GM21528 (cell line): Measurements from ENCODE around the gene ATP8A2.

Experiments
- ATAC-seq: cut with Tn5 transposase; IDR thresholded peaks from one replicate; pipeline ENCODE4 v1.9.1; 2021; ENCODE audit warnings: mild to moderate bottlenecking, moderate library complexity; ENCODE audit not compliant: unreplicated experiment, low FRiP score

Gene ATP8A2

DNA sequence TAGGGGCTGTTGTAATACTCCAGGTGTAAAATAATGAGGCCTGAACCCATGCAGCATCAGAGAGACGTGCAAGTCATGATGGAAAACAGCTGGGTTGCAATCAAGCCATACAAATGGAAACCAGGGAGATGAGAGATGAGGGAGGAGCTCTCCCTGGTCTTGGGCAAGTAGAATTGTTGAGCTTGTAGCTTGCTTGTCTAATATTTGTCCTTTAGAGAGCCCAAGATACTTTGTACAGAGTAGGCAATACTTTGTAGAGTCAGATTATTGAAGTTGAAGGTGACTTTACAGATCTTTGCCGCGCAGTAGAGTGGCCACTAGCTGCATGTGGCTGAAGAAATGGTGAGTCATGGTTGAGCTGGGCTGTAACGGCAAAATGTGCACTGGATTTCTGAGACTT, 8.3 kb downstream of the ATP8A2 start:
- no peak for ATAC-seq

- no peak for ATAC-seq
Measured at GRCh38 chr13:25380741-25381324, 9.1 kb downstream of the ATP8A2 start.

DNA sequence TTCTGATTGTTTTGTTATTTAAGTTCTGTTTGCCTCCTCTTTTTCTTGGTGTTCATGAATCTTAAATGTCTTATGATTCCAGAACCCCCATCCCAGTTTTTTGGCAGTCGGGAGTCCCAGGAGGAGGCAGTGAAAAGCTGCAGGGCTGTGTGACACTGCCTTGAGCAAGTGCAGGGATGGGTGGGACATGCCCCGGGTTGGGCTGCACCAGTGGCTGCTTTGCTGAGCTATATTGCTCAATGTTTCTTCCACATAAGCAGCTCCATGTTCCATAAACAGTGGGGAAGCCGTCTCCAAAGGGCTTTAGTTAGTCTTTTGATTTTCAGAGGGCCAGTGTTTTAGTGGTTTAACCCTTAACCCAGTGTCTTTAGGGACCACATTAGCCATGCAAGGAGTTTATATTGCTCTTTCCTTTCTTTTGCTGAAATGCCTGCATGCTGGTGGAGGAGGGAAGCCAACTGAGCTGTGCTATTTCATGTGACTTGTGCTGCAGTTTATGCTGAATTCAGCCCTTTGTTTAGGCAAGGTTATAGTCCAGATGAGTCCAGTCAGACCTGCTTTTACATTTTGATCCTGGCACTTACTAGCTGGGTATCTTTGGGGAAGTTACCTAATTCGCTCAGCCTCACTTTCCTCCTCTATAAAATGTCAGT, 13.1 kb downstream of the ATP8A2 start:
- no peak for ATAC-seq

- ATAC-seq = no peak
Measured at GRCh38 chr13:25391932-25392331, 20.2 kb downstream of the ATP8A2 start.

DNA sequence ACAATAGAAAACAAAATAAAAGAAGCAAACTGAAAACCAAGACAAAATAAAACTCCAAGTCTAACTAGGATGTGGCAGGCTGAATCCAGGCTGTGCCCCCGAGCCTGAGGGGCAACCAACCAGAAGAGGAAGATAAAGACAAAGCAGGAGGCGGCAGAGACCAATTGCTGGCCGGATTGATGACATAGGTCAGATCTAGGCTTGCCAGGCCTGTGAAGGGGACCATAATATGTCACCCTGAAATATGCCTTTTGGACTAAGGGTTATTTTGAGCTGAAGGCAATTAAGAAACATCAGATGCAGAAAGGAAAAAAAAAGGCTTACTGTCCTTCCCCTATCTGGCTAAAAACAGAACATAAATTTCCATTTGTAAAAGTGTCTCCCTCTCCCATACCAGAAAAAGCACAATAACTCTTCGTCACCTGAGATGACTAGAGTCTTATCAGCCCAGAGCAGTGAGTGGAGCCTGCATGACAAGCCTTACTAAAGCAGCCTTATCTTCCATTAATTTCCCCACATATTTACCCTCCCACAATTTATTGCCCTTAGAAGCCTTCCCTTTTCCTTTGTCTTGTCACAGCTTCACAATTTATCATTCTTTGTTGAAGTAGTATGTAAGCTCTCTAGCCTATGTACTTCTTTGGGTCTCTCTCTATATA, 22.8 kb downstream of the ATP8A2 start:
- ATAC-seq = no peak

GRCh38 chr13:25397763-25398162, 26.0 kb downstream of the ATP8A2 start:
- no peak for ATAC-seq

DNA sequence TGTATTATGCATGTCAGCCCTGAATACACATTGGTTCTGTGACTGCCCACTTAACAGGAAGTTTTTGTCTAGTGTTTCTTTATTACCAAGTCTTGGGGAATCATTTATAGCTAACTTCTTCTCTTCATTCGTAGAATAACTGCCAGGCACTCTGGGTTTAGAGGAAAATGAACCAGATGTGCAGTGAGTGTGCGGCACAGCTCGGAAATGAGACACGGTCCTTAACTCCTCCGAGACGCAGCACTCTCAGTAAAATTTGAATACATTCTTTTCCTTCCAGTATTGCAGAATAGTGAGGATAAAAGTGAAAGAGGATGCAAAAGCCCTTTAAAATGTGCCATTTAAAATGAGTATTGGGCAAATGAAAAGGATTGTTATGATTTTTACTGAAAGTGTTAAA, 29.2 kb downstream of the ATP8A2 start:
- no peak for ATAC-seq

- no peak for ATAC-seq
Measured at GRCh38 chr13:25401958-25402357, 30.2 kb downstream of the ATP8A2 start.

- no peak for ATAC-seq
Measured at GRCh38 chr13:25406377-25406776, 34.6 kb downstream of the ATP8A2 start.

DNA sequence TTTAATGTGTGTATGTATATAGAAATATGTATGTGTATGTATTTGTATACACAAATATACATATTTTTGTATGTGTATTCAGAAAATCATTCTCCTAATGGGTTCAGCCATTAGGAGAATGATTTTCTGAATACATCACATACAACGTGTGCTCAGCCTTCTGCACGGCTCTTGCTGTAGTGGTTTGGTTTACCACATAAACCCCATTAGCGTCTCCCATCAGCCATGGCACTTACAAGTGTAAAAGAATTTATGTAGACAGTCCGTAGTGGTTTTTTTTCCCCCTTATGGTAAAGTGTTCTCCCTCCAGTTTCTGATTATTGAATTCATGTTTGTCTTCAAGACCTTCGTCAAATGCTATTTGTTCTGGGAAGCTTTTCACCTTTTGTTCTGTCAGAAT, 38.2 kb downstream of the ATP8A2 start:
- ATAC-seq = no peak

GRCh38 chr13:25415241-25415640, 43.5 kb downstream of the ATP8A2 start:
- ATAC-seq = no peak

GRCh38 chr13:25417535-25417934, 45.8 kb downstream of the ATP8A2 start:
- ATAC-seq = no peak

DNA sequence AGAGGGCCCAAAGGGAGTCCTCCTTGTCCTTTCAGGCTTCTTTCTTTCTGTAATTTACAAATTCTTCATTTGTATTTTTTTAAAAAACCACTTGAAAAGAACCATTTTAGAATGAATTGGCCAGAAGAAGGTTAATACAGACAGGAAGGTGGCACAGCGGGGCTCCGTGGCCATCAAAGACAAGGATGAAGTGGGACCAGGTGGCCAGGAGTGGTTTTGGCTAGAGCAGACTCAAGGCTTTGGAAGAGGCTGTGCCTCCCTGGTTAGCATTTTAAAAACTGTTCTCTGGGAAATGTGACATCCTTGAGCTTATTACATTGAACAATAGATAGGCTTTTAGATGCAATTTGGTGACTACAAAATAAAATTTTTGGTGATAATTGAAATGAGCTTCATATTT, 48.4 kb downstream of the ATP8A2 start:
- ATAC-seq = no peak

- ATAC-seq = no peak
Measured at GRCh38 chr13:25421612-25422011, 49.8 kb downstream of the ATP8A2 start.

GRCh38 chr13:25422153-25422552, 50.4 kb downstream of the ATP8A2 start:
- ATAC-seq = no peak

DNA sequence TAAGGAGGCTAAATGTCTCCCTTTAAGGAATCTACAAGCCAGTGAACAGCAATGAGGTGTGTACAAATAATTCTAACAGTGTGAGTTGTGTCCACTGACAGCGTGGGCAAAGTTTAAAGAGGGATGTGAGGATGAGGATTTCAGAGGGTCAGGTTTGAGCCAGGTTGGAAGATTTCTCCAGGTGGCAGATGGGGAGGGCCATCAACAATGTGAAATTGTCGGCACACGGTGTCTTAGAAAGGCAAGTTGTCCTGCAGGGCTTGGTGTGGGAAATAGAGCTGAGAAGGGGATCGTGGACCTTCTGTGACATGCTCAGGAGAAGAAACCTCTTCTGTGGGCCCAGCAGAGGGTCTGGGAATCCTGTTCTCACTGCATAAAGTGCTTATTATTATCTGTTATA, 52.1 kb downstream of the ATP8A2 start:
- ATAC-seq = no peak

DNA sequence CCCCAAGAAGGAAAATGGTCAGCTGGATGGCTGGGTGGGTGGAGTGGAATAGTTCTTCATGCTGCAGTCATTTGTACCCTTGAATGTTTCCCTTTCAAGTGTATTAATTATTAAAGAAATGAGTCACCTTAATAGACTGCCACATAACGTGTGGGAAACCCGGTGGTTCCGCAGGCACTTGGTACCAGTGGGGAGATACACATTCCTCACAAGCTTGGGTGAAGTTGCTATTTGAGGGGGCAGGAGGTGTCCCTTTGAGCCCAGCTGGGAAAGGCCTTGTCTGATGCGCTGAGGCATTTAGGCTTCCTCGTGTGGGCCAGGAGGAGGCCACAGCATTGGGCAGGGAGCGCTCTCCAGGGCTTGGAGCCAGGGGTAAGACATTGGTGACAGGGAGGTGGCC, 57.7 kb downstream of the ATP8A2 start:
- ATAC-seq = no peak

- no peak for ATAC-seq
Measured at GRCh38 chr13:25432691-25433090, 60.9 kb downstream of the ATP8A2 start.

DNA sequence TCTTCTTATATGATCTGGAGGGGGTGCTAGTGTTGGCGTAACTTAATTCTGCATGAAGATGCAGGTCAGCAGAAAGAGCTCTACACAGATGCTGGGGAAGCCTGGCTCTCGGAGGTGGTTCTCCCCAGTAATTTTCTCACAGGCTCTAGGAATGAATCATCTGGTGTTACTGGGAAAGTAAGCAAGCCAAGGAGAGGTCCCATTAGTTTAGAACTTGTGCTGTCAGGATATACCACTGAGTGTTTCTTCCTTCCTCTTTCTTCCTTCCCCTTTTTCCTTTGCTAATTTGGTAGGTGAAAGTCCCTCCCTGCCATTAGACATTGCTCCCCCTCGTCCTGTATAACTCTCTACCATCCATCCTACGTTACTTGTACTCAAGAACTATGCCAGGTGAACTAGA, 68.3 kb downstream of the ATP8A2 start:
- no peak for ATAC-seq

DNA sequence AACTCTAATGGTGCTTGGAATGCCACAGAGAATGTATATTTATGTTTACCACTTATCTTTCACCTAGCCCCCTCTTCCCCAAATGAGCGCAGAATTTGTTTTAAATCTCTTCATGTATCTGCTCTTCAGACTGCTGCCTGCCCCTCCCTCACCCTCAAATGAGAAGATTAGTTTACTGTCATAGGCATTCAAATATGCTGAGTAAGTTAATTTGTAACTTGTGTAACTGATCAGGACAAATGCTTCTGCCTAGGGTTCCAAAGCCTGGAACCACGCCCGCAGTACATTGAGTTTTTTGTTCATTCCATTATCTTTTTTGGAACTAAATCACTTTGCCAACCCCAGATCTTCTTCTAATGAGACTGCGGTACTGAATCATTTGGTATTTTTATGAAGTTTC, 74.5 kb downstream of the ATP8A2 start:
- no peak for ATAC-seq

DNA sequence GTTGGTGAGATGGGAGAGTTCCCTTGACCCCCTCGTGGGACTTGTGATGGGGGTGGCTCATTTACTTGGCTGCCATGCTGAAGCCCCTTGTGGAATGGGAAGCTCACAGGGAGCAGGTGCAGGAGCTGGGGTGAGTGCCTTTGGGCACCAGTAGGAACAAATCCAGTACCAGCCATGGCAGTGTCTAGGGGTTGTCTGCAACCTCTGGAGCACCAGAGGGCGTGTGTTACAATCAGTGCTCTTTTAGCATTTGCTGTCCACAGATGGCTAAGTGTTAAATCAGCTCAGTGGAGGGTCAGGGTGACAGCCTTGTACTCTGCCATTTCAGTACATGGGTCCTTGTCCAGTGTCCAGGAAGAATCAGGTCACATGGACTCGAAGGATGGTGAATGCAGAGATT, 75.6 kb downstream of the ATP8A2 start:
- ATAC-seq = no peak

- no peak for ATAC-seq
Measured at GRCh38 chr13:25453850-25454365, 82.1 kb downstream of the ATP8A2 start.
